Vagina (tissue), 2 donors: ENCODE results near the gene SHISA6.

Experiments used
- CTCF ChIP-seq, 3 experiments: fragments of 450-650 bp in 2 of 3; fragments of 200-600 bp in 1 of 3; sonication (generic) in 1 of 3; IDR thresholded peaks; one replicate each; pipeline ENCODE4 v1.5.1; 2017 to 2019; ENCODE audit warnings: antibody characterized with exemption in 3 of 3, mild to moderate bottlenecking in 2 of 3, moderate library complexity in 2 of 3
- POLR2A ChIP-seq, 2 donors: fragments of 450-650 bp; IDR thresholded peaks; one replicate each; pipeline ENCODE4 v1.6.1; 2017; ENCODE audit warnings: antibody characterized with exemption in 2 of 2, mild to moderate bottlenecking in 2 of 2, moderate library complexity in 2 of 2

GRCh38 chr17:11251561-11252107, 10.6 kb downstream of the SHISA6 start:
- TF ChIP-seq POLR2A (IDR thresholded peaks at IDR 0.05) (no peak), CTCF (IDR thresholded peaks at IDR 0.05) (no peak)
